GM19193 (cell line): ENCODE data around the gene MAP2.

Source experiments
- POLR2A ChIP-seq: IDR thresholded peaks from 4 replicates; pipeline ENCODE4 v1.6.1; 2011; ENCODE audit not compliant: insufficient read depth, insufficient read length; ENCODE audit errors: extremely low read depth

Gene MAP2

DNA sequence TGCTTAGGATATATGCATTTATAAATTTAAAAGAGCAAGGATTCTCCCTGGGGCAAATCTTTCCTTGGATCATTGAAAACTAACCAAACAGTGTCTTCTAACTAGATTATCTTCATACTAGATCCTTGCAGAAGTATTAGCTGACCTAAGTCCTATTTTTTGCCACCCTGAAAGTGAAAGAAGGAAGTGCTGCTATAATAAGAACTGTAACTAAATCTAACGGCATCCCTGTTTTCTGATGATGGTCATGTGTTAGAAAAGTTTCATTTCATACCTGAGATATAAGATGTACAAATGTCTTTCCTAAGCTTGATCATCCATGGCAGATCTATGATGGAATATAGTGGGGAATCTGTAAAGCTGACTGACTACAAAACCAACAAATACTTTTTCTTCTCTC is 102.7 kb downstream of the MAP2 start:
- no peak for TF ChIP-seq POLR2A

DNA sequence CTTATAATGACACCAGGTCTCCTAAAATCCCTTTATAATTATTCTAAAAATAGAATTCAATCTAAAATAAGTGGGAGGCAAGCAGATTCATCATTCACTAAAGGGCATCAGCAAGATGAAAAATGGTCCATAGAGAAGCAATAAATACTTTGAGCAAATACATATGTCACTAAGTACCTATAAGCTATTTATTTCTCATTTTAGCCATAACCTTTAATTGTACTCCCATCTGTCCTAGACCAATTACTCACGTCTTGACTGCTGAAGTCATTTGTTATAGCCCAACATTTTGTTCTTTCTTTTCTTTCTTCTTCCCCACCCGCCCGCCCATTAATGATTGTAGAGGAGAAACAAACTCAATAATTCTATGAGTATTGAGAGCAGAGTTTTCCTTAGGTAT is 105.7 kb downstream of the MAP2 start:
- no peak for TF ChIP-seq POLR2A

DNA sequence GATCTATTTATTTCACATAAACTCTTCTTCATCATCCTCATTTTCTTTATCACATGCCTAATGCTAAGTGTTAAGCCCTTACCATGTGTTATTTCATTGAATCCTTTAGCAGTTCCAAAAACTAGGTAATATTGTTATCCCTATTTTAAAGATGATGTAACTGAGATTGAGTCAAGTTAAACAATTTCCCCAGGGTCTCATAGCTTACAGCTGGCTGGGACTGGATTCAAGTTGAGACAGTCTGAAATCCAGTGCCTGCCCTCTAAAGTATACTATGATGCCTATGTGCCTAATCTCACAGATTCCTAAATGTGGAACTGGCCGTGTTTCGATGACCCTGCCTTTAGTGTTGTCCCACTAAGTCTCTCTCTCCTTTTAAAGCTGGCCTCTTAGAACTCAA is 108.5 kb downstream of the MAP2 start:
- TF ChIP-seq POLR2A, result no peak

DNA sequence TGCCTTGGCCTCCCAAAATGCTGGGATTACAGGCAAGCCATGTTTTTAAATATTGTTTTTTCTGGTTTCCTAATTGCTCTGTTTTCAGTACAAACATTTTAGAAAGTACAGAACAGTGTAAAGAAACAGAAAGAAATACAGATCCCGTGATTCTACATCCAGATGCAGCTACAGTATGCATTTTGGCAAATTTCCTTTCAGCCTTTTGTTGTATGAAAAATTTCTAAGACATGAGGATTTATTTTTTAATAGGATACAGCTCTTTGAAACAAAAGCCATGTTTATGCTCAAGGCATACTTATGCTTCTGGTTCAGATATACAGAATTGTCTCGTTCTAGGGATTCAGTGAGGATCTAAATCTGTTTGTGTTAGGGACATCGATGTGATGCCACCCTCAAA is 109.5 kb downstream of the MAP2 start:
- no peak for TF ChIP-seq POLR2A

DNA sequence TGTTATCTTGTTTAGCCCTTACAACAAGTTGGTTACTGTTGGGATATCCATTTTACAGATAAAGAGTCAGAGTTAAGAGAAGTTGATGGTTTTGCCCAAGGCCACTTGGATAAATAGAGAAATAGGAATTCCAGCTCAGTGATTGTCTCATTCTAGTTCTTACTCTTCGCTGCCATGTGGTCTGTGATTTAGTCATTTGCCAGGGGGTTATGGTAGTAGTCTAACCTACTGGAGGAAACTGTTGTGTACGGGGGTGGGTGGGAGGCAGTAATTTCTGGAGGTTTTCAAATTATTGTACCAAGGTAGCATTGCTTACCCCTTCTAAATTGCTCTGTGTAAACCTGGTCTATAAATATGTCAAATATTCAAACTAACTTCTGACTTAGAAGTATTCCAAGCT is 110.4 kb downstream of the MAP2 start:
- TF ChIP-seq POLR2A, result no peak

DNA sequence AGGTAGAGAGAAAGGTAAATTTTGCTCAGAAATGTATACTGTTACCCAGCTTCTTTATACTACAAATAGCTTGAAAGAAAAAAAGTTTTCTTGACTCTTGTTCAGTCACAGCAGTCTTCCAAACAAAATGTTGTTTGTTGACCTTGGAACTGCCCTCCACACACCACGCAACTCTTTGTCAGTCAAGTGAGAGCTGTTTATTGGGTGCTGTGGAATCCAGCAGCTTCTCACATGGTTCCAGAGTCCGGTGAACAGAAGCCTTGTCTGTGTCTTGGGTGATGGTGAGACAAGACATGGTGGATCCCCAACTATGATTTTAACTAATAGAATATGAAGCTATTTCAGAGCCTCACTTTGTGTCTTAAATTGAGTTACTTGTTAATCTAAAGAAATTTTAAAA is 112.5 kb downstream of the MAP2 start:
- TF ChIP-seq POLR2A, result no peak

DNA sequence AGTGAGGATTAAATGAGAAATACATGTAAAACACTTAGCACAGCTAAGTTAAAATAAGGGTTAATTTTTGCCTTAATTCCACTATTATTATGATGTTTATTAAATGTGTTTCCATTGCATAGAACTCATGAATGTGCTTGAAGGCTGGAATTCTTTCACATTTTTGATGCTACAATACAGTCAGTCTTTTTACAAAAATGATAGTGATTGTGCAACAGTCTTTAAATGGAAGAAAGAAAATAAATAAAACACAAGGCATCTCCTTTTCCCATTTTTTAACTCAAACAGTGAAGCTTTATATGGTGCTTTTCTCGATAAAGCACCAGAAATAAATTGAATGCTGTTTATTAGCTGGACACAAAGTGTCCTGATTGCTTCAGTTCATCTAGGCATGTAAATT is 123.9 kb downstream of the MAP2 start:
- TF ChIP-seq POLR2A, result no peak

DNA sequence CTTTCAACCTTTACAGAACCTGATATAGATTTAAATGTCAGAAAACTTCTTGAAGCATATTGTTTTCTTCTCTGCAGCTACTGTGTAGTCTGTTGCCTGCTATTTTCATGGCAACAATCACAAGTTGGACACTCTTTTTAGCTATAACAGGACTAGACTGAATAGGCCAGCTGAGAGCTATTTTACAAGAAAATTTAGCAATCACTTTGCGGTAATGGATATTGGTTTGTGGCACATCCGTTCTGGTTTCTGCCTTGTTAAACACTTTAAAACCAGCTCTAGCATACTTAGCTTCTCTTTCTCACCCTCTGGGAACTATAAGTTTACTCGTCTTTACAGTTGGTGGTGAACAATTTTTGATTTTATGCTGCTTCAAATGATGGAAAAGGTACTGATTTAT is 125.7 kb downstream of the MAP2 start:
- TF ChIP-seq POLR2A, result no peak

DNA sequence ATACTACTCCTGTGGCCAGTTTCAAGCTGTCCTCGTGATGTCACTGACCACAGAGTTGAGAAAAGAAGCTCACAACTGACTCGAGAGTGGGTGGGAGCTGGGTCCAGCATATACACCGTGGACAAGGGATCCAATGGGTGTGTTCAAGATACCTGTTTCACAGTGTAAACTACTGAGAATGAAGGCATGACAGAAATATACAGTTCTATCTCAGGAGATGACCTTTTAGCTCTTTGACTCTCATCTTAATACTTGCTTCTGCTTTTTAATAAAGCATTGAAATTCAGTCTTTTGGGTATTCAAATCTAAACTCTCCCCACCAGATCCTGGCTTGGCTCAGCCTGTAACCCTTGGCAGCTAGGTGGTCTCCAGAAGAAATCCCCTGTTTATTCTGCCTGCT is 130.1 kb downstream of the MAP2 start:
- TF ChIP-seq POLR2A, result no peak

DNA sequence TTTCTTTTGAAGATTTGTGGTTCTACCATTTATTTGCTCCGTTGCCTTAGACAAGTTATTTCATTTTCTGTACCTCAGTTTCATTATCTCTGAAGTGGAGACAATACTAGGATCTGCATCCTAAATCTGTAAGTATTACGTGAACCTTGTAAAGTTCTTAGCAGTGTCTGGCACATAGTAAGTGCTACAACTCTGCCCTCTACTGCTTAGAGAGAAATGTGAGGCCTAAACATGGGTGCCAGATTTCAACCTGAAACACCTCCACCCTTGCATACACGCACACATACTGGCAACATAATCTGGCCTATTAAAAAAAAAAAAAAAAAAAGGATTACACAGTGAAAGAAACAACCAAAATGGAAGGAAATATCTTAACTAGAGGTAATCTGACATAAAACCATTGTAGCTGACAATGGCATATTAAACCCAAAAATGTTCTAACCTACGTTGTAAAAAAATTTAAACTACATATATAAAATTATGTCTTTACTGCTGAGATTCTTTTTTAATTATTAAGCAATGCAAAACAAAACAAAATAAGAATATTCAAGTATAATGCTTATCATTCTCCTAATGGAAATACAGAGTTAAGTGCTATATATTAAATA is 132.6 kb downstream of the MAP2 start:
- no peak for TF ChIP-seq POLR2A

DNA sequence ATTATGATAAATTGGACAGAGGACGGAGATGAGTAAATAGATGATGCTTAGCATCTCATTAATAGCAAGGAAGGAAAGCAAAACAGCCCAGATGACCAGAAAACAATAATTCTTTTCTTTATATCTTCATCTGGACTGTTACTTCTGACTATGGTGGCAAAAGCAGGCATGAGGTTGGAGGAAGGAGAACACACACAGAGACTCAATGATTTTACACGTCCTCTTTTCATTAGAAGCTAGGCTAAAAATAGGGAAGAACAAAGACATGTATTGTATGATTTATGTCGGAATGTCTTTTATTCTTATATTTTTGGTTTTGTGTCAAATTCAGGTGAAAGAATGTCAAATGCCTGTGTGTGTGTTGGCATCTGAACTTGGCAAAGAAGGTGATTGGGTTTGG is 137.1 kb downstream of the MAP2 start:
- no peak for TF ChIP-seq POLR2A

DNA sequence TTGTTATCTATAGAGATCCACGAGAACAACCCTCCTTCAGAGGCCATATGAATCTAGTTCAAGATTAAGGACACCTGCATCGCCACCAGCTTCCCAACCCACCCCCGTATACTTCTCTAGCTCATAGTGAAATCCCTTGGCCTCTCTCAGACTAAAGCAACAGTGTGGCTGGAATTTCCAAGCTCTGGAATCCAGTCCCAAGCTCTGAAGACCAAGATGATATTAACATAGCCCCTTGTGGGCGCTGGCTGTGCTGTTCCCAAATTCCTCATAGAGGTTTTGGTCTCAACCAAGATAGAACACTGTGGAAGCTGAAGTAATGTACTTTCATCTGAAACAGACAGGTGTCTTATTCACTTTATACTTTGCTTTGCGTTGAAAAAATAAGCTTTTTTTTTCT is 139.6 kb downstream of the MAP2 start:
- TF ChIP-seq POLR2A, result no peak

DNA sequence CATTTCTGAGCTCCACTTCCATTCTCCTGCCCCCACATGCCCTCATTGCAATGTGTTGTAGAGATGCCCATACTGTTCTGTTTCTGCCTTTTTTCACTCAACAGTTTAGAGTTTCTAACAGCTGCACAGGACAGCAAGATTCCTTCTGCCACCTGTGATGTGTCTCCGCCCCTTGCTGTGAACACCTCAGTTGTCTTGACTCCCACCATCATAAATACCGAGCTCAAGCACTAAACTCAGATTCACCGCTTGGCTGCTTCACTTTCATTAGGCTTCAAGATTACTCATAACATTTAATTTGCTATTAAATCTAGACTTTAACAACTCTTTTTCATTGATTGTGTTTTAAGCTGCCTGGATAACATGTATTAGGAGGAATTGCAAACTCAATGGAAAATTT is 141.0 kb downstream of the MAP2 start:
- TF ChIP-seq POLR2A, result no peak

DNA sequence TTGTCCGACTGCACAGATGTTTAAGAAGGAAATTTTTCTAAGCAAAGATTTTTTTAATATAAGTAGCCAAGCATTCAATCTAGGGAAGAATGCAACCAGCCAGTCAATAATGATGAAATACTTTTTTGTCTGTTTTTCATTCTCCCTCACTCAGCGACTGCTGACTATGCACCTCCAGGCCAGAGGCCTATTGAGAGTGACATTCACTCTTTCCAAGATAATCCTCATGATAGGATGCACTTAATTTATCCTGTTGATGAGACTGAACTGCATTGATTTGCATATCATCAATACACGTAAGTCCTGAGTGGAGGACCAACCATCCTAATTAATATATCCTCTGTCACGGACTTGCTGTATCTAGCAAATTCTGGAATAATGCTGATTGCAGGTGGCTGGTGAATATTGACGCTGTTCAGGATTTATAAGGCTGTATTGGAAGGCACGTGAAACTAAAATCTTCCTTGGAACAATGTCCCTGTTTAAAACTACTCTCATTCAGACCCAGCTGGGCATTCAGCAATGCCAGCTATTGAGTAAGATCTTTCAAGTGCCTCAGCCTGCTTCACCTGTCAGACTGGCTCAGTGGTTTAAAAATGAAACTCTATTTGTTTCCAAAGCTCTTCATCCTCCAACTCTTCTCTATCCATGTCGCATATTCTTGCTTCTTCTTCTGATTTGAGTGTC is 142.2 kb downstream of the MAP2 start:
- no peak for TF ChIP-seq POLR2A

DNA sequence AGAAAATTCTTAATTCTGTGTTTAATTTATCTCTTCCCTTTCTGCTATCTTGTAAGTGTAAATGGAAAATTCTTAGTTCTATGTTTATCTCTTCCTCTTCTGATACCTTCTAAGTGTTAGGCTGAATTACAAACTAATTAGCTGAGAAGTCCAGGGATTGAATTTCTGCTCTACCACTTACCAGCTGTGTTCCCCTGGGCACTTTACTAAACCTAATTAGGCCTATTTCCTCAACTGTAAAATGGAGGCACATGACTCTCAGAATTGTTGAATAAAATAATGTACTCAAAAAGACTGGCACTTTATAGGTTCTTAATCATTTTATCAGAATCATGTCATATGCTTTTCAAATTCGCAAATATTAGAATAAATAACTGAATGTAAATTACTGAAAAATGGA is 146.3 kb downstream of the MAP2 start:
- no peak for TF ChIP-seq POLR2A

DNA sequence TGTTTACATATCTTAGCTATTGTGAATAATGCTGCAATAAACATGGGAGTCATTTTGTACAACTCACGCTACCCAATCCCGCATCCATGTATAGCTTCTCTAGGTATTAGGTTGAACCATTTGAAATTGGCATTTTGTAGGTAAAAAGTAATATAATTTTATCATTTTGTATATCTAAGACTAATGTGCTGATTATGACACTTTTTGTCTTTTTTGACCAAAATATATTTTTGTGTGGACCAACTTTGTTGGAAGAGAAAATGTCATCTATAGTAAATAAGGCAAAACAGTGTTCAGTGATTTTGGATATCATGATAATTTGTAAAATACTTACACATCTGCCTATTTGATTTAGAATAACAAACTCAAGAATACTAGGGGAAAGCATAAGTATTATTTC is 150.7 kb downstream of the MAP2 start:
- no peak for TF ChIP-seq POLR2A
